K562 (cell line): ENCODE data around the gene ZFP57. TPM values are rescaled to one million over a fixed set of nuclear protein-coding genes. Genes with fewer than 3 reads are reported as not detected.

ENCODE experiments used
- C11orf30 ChIP-seq: fragments of 450-650 bp; IDR thresholded peaks from 2 replicates; pipeline ENCODE4 v1.6.1; 2016; ENCODE audit warnings: low read depth, mild to moderate bottlenecking
- CC2D1A ChIP-seq: fragments of 450-650 bp; IDR thresholded peaks from 2 replicates; pipeline ENCODE4 v1.6.1; 2017; ENCODE audit warnings: mild to moderate bottlenecking
- CTBP1 ChIP-seq: fragments of 450-650 bp; IDR thresholded peaks from 2 replicates; pipeline ENCODE4 v1.6.1; 2016; ENCODE audit warnings: borderline replicate concordance
- KDM4B ChIP-seq, 2 experiments: fragments of 450-650 bp in 1 of 2; sonication (generic) in 1 of 2; IDR thresholded peaks; 2 replicates each; pipeline ENCODE4 v1.6.1; 2016 to 2017; ENCODE audit warnings: borderline replicate concordance in 2 of 2, antibody characterized with exemption in 1 of 2, low read depth in 1 of 2, mild to moderate bottlenecking in 1 of 2
- KHSRP ChIP-seq: fragments of 450-650 bp; IDR thresholded peaks from 2 replicates; pipeline ENCODE4 v1.6.1; 2017
- MTA3 ChIP-seq: fragments of 450-650 bp; formaldehyde crosslinking; IDR thresholded peaks from 2 replicates; pipeline ENCODE4 v1.6.1; 2017; ENCODE audit warnings: mild to moderate bottlenecking, borderline replicate concordance
- NR2C1 ChIP-seq, 2 experiments: fragments of 450-650 bp; IDR thresholded peaks; 2 replicates each; pipeline ENCODE4 v1.6.1; 2017; ENCODE audit warnings: mild to moderate bottlenecking in 2 of 2, antibody characterized with exemption in 1 of 2, inconsistent platforms in 1 of 2, missing compliant biosample characterization in 1 of 2, missing genetic modification characterization in 1 of 2
- NR4A1 ChIP-seq, 2 experiments: fragments of 250-450 bp in 1 of 2; fragments of 450-650 bp in 1 of 2; sonication (Bioruptor Pico) in 1 of 2; IDR thresholded peaks; 2 replicates each; pipeline versions ENCODE4 v1.4.0 to v1.6.1; 2016 to 2020; ENCODE audit warnings: mild to moderate bottlenecking in 2 of 2, missing compliant biosample characterization in 1 of 2, missing genetic modification characterization in 1 of 2, moderate library complexity in 1 of 2
- SLC30A9 ChIP-seq: fragments of 250-450 bp; sonication (Bioruptor Pico); IDR thresholded peaks from 2 replicates; pipeline ENCODE4 v1.8.0; 2022; ENCODE audit warnings: mild to moderate bottlenecking, moderate library complexity
- TAF9B ChIP-seq: fragments of 450-650 bp; IDR thresholded peaks from 2 replicates; pipeline ENCODE4 v1.6.1; 2018; ENCODE audit warnings: mild to moderate bottlenecking; ENCODE audit not compliant: partially characterized antibody
- ZNF699 ChIP-seq: fragments of 250-450 bp; sonication (Bioruptor Pico); IDR thresholded peaks from 2 replicates; pipeline ENCODE4 v1.8.0; 2021; ENCODE audit warnings: mild to moderate bottlenecking, moderate library complexity; ENCODE audit not compliant: insufficient replicate concordance
- ZSCAN32 ChIP-seq: fragments of 450-650 bp; formaldehyde crosslinking; IDR thresholded peaks from 2 replicates; pipeline ENCODE4 v1.4.0; 2020; ENCODE audit warnings: mild to moderate bottlenecking, moderate library complexity
- polyA plus RNA-seq, 8 experiments: library from polyadenylated mRNA; depleted of rRNA in 4 of 8; stranded (reverse) in 5 of 8; unstranded in 3 of 8; fragments of >200 nt; fragmentation: Nextera tagmentation in 2 of 8; fragmentation: Illumina TruSeq in 1 of 8; extraction: Ambion mirVana in 2 of 8; extraction: Trizol in 1 of 8; gene quantifications; 2 replicates each; pipeline versions ENCODE4 v1.2.1 to v1.2.3, GENCODE V29; 2011 to 2014; ENCODE audit warnings: inconsistent platforms in 1 of 8, missing spikeins in 1 of 8
- total RNA-seq, 7 experiments: library from RNA; depleted of rRNA in 6 of 7; stranded (reverse); fragments of >200 nt in 6 of 7; fragmentation: Illumina TruSeq in 2 of 7; extraction: Trizol in 2 of 7; gene quantifications; 2 replicates each; pipeline versions ENCODE4 v1.2.1 to v1.2.3, GENCODE V29; 2011 to 2021; ENCODE audit warnings: low replicate concordance in 1 of 7
- TF ChIP-seq, protein P1 (sequence below): fragments of 200-400 bp; formaldehyde crosslinking; IDR thresholded peaks from 2 replicates; pipeline ENCODE4 v1.6.1; 2017; ENCODE audit warnings: mild to moderate bottlenecking, low read depth, low read length, moderate library complexity
- TF ChIP-seq, protein P2 (sequence below): fragments of 450-650 bp; formaldehyde crosslinking; IDR thresholded peaks from 2 replicates; pipeline ENCODE4 v1.4.0; 2022; ENCODE audit warnings: missing genetic modification characterization
- TF ChIP-seq, protein P3 (sequence below): fragments of 450-650 bp; conservative IDR thresholded peaks from 2 replicates; pipeline ENCODE4 v1.6.1; 2016; ENCODE audit warnings: missing genetic modification characterization, low read depth, mild to moderate bottlenecking, missing compliant biosample characterization, moderate library complexity
- TF ChIP-seq, protein P4 (sequence below): conservative IDR thresholded peaks from 2 replicates; pipeline ENCODE4 v1.6.1; 2011; ENCODE audit warnings: low read depth, mild to moderate bottlenecking, low read length; ENCODE audit not compliant: control insufficient read depth
- TF ChIP-seq, protein P5 (sequence below): sonication (generic); formaldehyde crosslinking; IDR thresholded peaks from 2 replicates; pipeline ENCODE4 v1.8.0; 2022; ENCODE audit warnings: mild to moderate bottlenecking, missing genetic modification reagents
- TF ChIP-seq, protein P6 (sequence below): fragments of 250-450 bp; sonication (Bioruptor Pico); IDR thresholded peaks from 2 replicates; pipeline ENCODE4 v1.8.0; 2021; ENCODE audit warnings: moderate library complexity, mild to moderate bottlenecking, inconsistent platforms

Gene ZFP57
- total and polyA plus RNA-seq, 9 of the 15 experiments (the other 6 are each of a cell fraction or from before 2014, with no cell fraction given), result 0.04 to 0.28 (median 0.13) TPM

DNA sequence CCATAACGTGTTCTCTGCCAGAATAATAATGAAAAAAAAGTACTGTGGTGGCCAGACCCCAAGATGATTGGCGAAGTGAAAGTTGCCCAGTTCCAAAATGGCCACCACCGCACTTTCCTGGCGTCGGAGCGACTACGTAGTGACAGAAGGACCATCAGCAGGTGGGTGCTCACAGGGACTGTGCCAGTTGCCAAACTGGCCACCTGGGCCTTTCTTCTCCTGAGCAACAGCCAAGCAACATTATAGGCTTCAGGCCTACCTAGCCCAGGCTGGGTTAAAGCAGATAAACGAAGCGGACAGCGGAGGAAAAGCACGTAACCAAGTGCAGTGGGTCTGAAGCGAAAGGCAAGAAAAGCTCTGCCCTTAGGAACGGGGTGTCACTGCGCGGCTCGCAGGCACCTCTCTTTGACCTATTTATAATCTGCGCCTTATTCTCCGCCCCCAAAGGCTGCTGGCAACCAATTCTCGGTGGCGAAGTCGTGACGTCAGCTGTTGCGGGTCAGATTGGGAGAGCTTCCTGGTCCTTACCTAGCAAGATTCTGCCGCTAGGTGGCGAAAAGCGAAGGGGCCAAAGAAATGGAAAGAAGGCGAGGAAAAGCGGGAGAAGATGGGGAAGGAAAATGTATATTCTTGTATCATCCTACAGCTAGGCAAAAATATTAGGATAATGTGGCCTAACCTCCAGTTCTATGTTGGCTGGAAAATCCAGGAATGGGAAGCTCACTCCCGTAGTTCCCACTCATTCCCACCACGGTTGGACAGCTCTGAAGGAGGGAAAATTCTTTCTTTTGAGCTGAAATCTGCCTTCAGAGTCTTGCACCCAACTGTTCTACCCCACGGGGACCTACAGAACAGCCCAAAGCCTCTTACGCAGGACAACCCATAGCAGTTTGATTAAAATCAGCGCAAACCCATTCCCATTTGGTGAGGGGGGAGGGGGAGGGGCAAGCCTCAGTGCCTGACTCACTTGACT lies 31.0 kb downstream of the ZFP57 start (continued):
- TF ChIP-seq, protein P1, sequence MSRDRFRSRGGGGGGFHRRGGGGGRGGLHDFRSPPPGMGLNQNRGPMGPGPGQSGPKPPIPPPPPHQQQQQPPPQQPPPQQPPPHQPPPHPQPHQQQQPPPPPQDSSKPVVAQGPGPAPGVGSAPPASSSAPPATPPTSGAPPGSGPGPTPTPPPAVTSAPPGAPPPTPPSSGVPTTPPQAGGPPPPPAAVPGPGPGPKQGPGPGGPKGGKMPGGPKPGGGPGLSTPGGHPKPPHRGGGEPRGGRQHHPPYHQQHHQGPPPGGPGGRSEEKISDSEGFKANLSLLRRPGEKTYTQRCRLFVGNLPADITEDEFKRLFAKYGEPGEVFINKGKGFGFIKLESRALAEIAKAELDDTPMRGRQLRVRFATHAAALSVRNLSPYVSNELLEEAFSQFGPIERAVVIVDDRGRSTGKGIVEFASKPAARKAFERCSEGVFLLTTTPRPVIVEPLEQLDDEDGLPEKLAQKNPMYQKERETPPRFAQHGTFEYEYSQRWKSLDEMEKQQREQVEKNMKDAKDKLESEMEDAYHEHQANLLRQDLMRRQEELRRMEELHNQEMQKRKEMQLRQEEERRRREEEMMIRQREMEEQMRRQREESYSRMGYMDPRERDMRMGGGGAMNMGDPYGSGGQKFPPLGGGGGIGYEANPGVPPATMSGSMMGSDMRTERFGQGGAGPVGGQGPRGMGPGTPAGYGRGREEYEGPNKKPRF, result no peak
- TF ChIP-seq KHSRP (peak; percentile 75), C11orf30 (peak; percentile 13; the same call in 1 of the 2 replicates), NR2C1 (IDR thresholded peaks at IDR 0.05) (peak; percentile 84), NR2C1 (tag; IDR thresholded peaks at IDR 0.05) (peak; percentile 74), CC2D1A (no peak), SLC30A9 (no peak), KDM4B (IDR thresholded peaks at IDR 0.05; ENCODE audit: borderline replicate concordance in 2 of 2, low read depth in 1 of 2) (no peak), CTBP1 (peak; percentile 73; the same call in 1 of the 2 replicates), TAF9B (no peak), MTA3 (peak; percentile 97), ZNF699 (no peak), NR4A1 (CRISPR knock-in tag; IDR thresholded peaks at IDR 0.05) (peak; percentile 54; the same call in 1 of the 2 replicates), NR4A1 (tag; IDR thresholded peaks at IDR 0.05) (no peak), ZSCAN32 (no peak)
- TF ChIP-seq, protein P2, sequence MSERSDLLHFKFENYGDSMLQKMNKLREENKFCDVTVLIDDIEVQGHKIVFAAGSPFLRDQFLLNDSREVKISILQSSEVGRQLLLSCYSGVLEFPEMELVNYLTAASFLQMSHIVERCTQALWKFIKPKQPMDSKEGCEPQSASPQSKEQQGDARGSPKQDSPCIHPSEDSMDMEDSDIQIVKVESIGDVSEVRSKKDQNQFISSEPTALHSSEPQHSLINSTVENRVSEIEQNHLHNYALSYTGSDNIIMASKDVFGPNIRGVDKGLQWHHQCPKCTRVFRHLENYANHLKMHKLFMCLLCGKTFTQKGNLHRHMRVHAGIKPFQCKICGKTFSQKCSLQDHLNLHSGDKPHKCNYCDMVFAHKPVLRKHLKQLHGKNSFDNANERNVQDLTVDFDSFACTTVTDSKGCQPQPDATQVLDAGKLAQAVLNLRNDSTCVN (CRISPR knock-in tag), result no peak
- TF ChIP-seq, protein P3, sequence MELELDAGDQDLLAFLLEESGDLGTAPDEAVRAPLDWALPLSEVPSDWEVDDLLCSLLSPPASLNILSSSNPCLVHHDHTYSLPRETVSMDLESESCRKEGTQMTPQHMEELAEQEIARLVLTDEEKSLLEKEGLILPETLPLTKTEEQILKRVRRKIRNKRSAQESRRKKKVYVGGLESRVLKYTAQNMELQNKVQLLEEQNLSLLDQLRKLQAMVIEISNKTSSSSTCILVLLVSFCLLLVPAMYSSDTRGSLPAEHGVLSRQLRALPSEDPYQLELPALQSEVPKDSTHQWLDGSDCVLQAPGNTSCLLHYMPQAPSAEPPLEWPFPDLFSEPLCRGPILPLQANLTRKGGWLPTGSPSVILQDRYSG (tag), result peak; percentile 78; the same call in 1 of the 2 replicates
- TF ChIP-seq, protein P4, sequence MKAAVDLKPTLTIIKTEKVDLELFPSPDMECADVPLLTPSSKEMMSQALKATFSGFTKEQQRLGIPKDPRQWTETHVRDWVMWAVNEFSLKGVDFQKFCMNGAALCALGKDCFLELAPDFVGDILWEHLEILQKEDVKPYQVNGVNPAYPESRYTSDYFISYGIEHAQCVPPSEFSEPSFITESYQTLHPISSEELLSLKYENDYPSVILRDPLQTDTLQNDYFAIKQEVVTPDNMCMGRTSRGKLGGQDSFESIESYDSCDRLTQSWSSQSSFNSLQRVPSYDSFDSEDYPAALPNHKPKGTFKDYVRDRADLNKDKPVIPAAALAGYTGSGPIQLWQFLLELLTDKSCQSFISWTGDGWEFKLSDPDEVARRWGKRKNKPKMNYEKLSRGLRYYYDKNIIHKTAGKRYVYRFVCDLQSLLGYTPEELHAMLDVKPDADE, result no peak
- TF ChIP-seq, protein P5, sequence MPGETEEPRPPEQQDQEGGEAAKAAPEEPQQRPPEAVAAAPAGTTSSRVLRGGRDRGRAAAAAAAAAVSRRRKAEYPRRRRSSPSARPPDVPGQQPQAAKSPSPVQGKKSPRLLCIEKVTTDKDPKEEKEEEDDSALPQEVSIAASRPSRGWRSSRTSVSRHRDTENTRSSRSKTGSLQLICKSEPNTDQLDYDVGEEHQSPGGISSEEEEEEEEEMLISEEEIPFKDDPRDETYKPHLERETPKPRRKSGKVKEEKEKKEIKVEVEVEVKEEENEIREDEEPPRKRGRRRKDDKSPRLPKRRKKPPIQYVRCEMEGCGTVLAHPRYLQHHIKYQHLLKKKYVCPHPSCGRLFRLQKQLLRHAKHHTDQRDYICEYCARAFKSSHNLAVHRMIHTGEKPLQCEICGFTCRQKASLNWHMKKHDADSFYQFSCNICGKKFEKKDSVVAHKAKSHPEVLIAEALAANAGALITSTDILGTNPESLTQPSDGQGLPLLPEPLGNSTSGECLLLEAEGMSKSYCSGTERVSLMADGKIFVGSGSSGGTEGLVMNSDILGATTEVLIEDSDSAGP, result no peak
- TF ChIP-seq, protein P6, sequence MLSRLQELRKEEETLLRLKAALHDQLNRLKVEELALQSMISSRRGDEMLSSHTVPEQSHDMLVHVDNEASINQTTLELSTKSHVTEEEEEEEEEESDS (CRISPR knock-in tag), result no peak
